ENCODE measurements around the gene LRRC49.
"Not testable (repeated sequence)": the region's sequence is repeated elsewhere in the genome, so short reads cannot be mapped to it uniquely, and the experiment has no call there.

Gene LRRC49

GRCh38 chr15:71003319-71003718, 110.7 kb downstream of the LRRC49 start:
- no peak for DNase-seq

- not testable (repeated sequence) for DNase-seq
Measured at GRCh38 chr15:71004506-71004905, 111.9 kb downstream of the LRRC49 start.

- DNase-seq, result no peak
Measured at GRCh38 chr15:71005895-71006294, 113.3 kb downstream of the LRRC49 start.

- no peak for DNase-seq
Measured at GRCh38 chr15:71008250-71008870, 115.7 kb downstream of the LRRC49 start.

GRCh38 chr15:71010472-71010871, 117.8 kb downstream of the LRRC49 start:
- DNase-seq, result no peak

- DNase-seq, result no peak
Measured at GRCh38 chr15:71010997-71011396, 118.4 kb downstream of the LRRC49 start.

- peak in 1 of 2 experiments; percentile 6 for DNase-seq
Measured at GRCh38 chr15:71011503-71012155, 119.0 kb downstream of the LRRC49 start.

GRCh38 chr15:71013446-71013845, 120.8 kb downstream of the LRRC49 start:
- no peak for DNase-seq

GRCh38 chr15:71015342-71015741, 122.7 kb downstream of the LRRC49 start:
- no peak for DNase-seq

- not testable (repeated sequence) for DNase-seq
Measured at GRCh38 chr15:71031232-71031631, 138.6 kb downstream of the LRRC49 start.

GRCh38 chr15:71035478-71035877, 142.9 kb downstream of the LRRC49 start:
- not testable (repeated sequence) for DNase-seq

- DNase-seq, result no peak
Measured at GRCh38 chr15:71042356-71042922, 149.8 kb downstream of the LRRC49 start.

GRCh38 chr15:71043373-71043772, 150.7 kb downstream of the LRRC49 start:
- no peak for DNase-seq

GRCh38 chr15:71044006-71044405, 151.4 kb downstream of the LRRC49 start:
- no peak for DNase-seq

- not testable (repeated sequence) for DNase-seq
Measured at GRCh38 chr15:71046146-71046545, 153.5 kb downstream of the LRRC49 start.

GRCh38 chr15:71048913-71049675, 156.5 kb downstream of the LRRC49 start:
- DNase-seq, result no peak

- DNase-seq, result no peak
Measured at GRCh38 chr15:71049706-71050422, 157.2 kb downstream of the LRRC49 start.

GRCh38 chr15:71050461-71050860, 157.8 kb downstream of the LRRC49 start:
- no peak for DNase-seq

- no peak for DNase-seq
Measured at GRCh38 chr15:71051539-71051938, 158.9 kb downstream of the LRRC49 start.

- DNase-seq, result no peak
Measured at GRCh38 chr15:71052356-71052755, 159.7 kb downstream of the LRRC49 start.

- DNase-seq, result no peak
Measured at GRCh38 chr15:71054286-71054952, 161.8 kb downstream of the LRRC49 start.

- no peak for DNase-seq
Measured at GRCh38 chr15:71055461-71055860, 162.8 kb downstream of the LRRC49 start.
